ENCODE measurements around the gene BNIPL. TPM values are rescaled to one million over a fixed set of nuclear protein-coding genes. Genes with fewer than 3 reads are reported as not detected.
A peak's percentile ranks its signal among the peaks of the same experiment; 100 is the strongest.

Gene BNIPL
- total RNA-seq, 4 donors from 2014 or later = 0.13 to 0.25 TPM; not detected in 2

DNA sequence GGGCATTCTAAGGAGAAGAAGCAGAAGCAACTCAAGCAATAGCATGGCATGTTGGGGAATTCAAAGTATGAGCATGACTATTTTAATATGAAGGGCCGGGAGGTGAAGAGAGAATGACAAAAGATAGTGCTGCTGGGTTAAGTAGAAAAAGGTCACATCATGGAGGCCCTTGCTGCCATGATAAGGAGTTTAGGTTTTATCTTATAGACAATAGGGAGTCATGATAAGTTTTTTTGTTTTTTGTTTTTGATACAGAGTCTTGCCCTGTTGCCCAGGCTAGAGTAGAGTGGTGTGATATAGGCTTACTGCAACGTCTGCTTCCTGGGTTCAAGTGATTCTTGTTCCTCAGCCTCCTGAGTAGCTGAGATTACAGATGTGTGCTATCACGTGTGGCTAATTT lies 3.1 kb downstream of the BNIPL start:
- TF ChIP-seq, protein P1, sequence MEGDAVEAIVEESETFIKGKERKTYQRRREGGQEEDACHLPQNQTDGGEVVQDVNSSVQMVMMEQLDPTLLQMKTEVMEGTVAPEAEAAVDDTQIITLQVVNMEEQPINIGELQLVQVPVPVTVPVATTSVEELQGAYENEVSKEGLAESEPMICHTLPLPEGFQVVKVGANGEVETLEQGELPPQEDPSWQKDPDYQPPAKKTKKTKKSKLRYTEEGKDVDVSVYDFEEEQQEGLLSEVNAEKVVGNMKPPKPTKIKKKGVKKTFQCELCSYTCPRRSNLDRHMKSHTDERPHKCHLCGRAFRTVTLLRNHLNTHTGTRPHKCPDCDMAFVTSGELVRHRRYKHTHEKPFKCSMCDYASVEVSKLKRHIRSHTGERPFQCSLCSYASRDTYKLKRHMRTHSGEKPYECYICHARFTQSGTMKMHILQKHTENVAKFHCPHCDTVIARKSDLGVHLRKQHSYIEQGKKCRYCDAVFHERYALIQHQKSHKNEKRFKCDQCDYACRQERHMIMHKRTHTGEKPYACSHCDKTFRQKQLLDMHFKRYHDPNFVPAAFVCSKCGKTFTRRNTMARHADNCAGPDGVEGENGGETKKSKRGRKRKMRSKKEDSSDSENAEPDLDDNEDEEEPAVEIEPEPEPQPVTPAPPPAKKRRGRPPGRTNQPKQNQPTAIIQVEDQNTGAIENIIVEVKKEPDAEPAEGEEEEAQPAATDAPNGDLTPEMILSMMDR (IDR thresholded peaks at IDR 0.05 in 4 of 5, conservative IDR thresholded peaks at IDR 0.05 in 1 of 5) = no peak
- no peak for TF ChIP-seq POLR2A (IDR thresholded peaks at IDR 0.05)

DNA sequence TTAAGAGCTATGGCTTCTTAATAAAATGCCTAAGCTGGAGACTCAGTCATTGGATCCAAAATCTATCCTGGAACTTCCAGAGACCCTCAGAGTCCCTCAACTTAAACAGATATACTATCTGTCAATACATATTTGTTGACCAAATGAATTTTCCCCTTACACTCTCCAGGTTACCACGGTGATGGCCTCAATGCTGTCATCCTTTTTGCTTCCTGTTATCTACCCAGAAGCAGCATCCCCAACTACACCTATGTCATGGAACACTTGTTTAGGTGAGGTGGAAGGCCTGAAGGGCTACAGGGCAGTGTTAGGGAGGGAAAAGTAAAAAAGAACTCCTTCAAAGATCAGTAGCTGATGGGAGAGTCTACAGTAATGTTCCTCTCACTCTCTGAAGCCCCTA lies 6.8 kb downstream of the BNIPL start:
- no peak for TF ChIP-seq POLR2A (IDR thresholded peaks at IDR 0.05)
- TF ChIP-seq, protein P1 (IDR thresholded peaks at IDR 0.05 in 4 of 5, conservative IDR thresholded peaks at IDR 0.05 in 1 of 5) = no peak
- no peak overlapping the region for H3K27ac ChIP-seq
- no peak for DNase-seq

More for the DNA sequence above, 3.1 kb downstream of the BNIPL start:
- DNase-seq (no peak), ATAC-seq (no peak)
- H3K9me3 ChIP-seq = no peaks in the 10 kb centered on the region
- no peaks in the 10 kb centered on the region for H3K27me3 ChIP-seq
- no peaks in the 10 kb centered on the region for H3K4me1 ChIP-seq
- in situ Hi-C loops (cut with MboI; ENCODE audit: low sequenced_read_pairs in 4 of 4) (no loop called here), intact Hi-C loops (cut with DNase I; ENCODE audit: low total_unique reads) (no loop called here)
- no peak overlapping the region for H3K4me3 ChIP-seq
- H3K36me3 ChIP-seq = peaks cover 0 to 12% of the 10 kb centered on the region in 2 donors
- no peak overlapping the region for H3K27ac ChIP-seq

DNA sequence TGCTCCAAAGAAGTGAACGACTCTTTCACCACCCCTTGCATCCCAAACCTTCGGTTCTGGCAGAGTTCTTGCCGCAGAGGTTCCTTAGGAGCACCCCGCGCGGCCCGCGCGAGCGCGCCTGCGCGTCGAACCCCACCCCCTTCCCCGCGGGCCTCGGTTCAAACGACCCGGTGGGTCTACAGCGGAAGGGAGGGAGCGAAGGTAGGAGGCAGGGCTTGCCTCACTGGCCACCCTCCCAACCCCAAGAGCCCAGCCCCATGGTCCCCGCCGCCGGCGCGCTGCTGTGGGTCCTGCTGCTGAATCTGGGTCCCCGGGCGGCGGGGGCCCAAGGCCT lies 11.2 kb downstream of the BNIPL start, which contains the start of gene C1orf56:
C1orf56 (plus strand) TSS at position 161 of the 334 bp plus-strand sequence; CDS start at position 258, 97 bp downstream.
- intact Hi-C loops (cut with DNase I; ENCODE audit: low total_unique reads) = no loop called here

More for the DNA sequence above, 6.8 kb downstream of the BNIPL start:
- Histone ChIP-seq H3K9me3 (no peaks in the 10 kb centered on the region), H3K4me1 (peaks cover 0 to 4% of the 10 kb centered on the region in 2 donors), H3K4me3 (no peak overlapping the region), H3K27me3 (no peaks in the 10 kb centered on the region), H3K36me3 (no peaks in the 10 kb centered on the region)
- intact Hi-C loops (cut with DNase I; ENCODE audit: low total_unique reads) = no loop called here
- no peak for ATAC-seq
- in situ Hi-C loops (cut with MboI; ENCODE audit: low sequenced_read_pairs in 4 of 4) = no loop called here

DNA sequence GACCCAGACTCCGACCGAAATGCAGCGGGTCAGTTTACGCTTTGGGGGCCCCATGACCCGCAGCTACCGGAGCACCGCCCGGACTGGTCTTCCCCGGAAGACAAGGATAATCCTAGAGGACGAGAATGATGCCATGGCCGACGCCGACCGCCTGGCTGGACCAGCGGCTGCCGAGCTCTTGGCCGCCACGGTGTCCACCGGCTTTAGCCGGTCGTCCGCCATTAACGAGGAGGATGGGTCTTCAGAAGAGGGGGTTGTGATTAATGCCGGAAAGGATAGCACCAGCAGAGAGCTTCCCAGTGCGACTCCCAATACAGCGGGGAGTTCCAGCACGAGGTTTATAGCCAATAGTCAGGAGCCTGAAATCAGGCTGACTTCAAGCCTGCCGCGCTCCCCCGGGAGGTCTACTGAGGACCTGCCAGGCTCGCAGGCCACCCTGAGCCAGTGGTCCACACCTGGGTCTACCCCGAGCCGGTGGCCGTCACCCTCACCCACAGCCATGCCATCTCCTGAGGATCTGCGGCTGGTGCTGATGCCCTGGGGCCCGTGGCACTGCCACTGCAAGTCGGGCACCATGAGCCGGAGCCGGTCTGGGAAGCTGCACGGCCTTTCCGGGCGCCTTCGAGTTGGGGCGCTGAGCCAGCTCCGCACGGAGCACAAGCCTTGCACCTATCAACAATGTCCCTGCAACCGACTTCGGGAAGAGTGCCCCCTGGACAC lies 11.7 kb downstream of the BNIPL start:
- peaks cover 6 to 17% of the 10 kb centered on the region in 2 donors for H3K4me1 ChIP-seq
- H3K27me3 ChIP-seq = no peaks in the 10 kb centered on the region
- DNase-seq (peak; percentile 58 to 74), ATAC-seq (peak; percentile 83 to 87)
- intact Hi-C loops (cut with DNase I; ENCODE audit: low total_unique reads) (loop anchor here (1.0 kb wide), 1 partner anchor 24 kb away; no protein-coding TSS in a partner anchor), in situ Hi-C loops (cut with MboI; ENCODE audit: low sequenced_read_pairs in 4 of 4) (no loop called here)
- H3K9me3 ChIP-seq = no peaks in the 10 kb centered on the region
- peak overlapping the region; percentile 85 to 95 (median 92) for H3K27ac ChIP-seq
- TF ChIP-seq, protein P1 (IDR thresholded peaks at IDR 0.05 in 4 of 5, conservative IDR thresholded peaks at IDR 0.05 in 1 of 5) = peak in 3 of 5 experiments; percentile 56 to 66 (median 59)
- no peak for TF ChIP-seq POLR2A (IDR thresholded peaks at IDR 0.05)
- peak overlapping the region; percentile 68 to 92 (median 78) for H3K4me3 ChIP-seq
- peaks cover 0 to 17% of the 10 kb centered on the region in 2 donors for H3K36me3 ChIP-seq

More for the DNA sequence above, 11.2 kb downstream of the BNIPL start, which contains the start of gene C1orf56:
- no peaks in the 10 kb centered on the region for H3K9me3 ChIP-seq
- in situ Hi-C loops (cut with MboI; ENCODE audit: low sequenced_read_pairs in 4 of 4) = no loop called here
- DNase-seq (peak; percentile 42 to 55), ATAC-seq (peak; percentile 70 to 78)
- peaks cover 0 to 12% of the 10 kb centered on the region in 2 donors for H3K36me3 ChIP-seq
- peaks cover 6 to 17% of the 10 kb centered on the region in 2 donors for H3K4me1 ChIP-seq
- H3K4me3 ChIP-seq = peak within 1 kb of the TSS; percentile 68 to 92 (median 78)
- TF ChIP-seq, protein P1 (IDR thresholded peaks at IDR 0.05 in 4 of 5, conservative IDR thresholded peaks at IDR 0.05 in 1 of 5) = no peak
- TF ChIP-seq POLR2A (IDR thresholded peaks at IDR 0.05) = peak; percentile 63 to 77
- H3K27ac ChIP-seq = peak within 1 kb of the TSS; percentile 85 to 95 (median 92)
- H3K27me3 ChIP-seq = no peaks in the 10 kb centered on the region
